Measurements from ENCODE around the gene WDFY4.

The WDFY4 gene

GRCh38 chr10:48714088-48714487 lies 29.4 kb downstream of the WDFY4 start:
- DNase-seq: no peak

- no peak for DNase-seq
Measured at GRCh38 chr10:48716416-48716815, 31.7 kb downstream of the WDFY4 start.

GRCh38 chr10:48720611-48721010 lies 35.9 kb downstream of the WDFY4 start:
- DNase-seq: no peak

GRCh38 chr10:48722153-48723145 lies 37.8 kb downstream of the WDFY4 start:
- DNase-seq: no peak

- no peak for DNase-seq
Measured at GRCh38 chr10:48724127-48724526, 39.5 kb downstream of the WDFY4 start.

- DNase-seq: no peak
Measured at GRCh38 chr10:48725708-48726107, 41.0 kb downstream of the WDFY4 start.

GRCh38 chr10:48727866-48728265 lies 43.2 kb downstream of the WDFY4 start:
- no peak for DNase-seq

GRCh38 chr10:48729222-48729621 lies 44.5 kb downstream of the WDFY4 start:
- no peak for DNase-seq

GRCh38 chr10:48729941-48730457 lies 45.3 kb downstream of the WDFY4 start:
- DNase-seq: no peak

- DNase-seq: no peak
Measured at GRCh38 chr10:48731141-48731540, 46.5 kb downstream of the WDFY4 start.

- no peak for DNase-seq
Measured at GRCh38 chr10:48731654-48732053, 47.0 kb downstream of the WDFY4 start.

- no peak for DNase-seq
Measured at GRCh38 chr10:48733329-48733728, 48.7 kb downstream of the WDFY4 start.

- no peak for DNase-seq
Measured at GRCh38 chr10:48735836-48736390, 51.2 kb downstream of the WDFY4 start.

GRCh38 chr10:48736596-48736995 lies 51.9 kb downstream of the WDFY4 start:
- DNase-seq: no peak

GRCh38 chr10:48737886-48738285 lies 53.2 kb downstream of the WDFY4 start:
- DNase-seq: no peak

GRCh38 chr10:48739170-48739569 lies 54.5 kb downstream of the WDFY4 start:
- peak; percentile 27 for DNase-seq

GRCh38 chr10:48740015-48740707 lies 55.5 kb downstream of the WDFY4 start:
- no peak for DNase-seq

- DNase-seq: no peak
Measured at GRCh38 chr10:48740988-48741387, 56.3 kb downstream of the WDFY4 start.

- DNase-seq: no peak
Measured at GRCh38 chr10:48742891-48743860, 58.5 kb downstream of the WDFY4 start.

- no peak for DNase-seq
Measured at GRCh38 chr10:48744587-48744986, 59.9 kb downstream of the WDFY4 start.

- no peak for DNase-seq
Measured at GRCh38 chr10:48745662-48746245, 61.1 kb downstream of the WDFY4 start.

- no peak for DNase-seq
Measured at GRCh38 chr10:48748573-48748972, 63.9 kb downstream of the WDFY4 start.
